Right lobe of liver (tissue), 4 donors: Measurements from ENCODE around the gene ARHGAP8.

Experiments
- POLR2A ChIP-seq: fragments of 450-650 bp; IDR thresholded peaks from one replicate; pipeline ENCODE4 v1.6.1; 2017; ENCODE audit warnings: antibody characterized with exemption, mild to moderate bottlenecking
- TF ChIP-seq, protein P1 (sequence below), 4 donors: fragments of 200-600 bp in 3 of 4; fragments of 450-650 bp in 1 of 4; IDR thresholded peaks; one replicate each; pipeline versions ENCODE4 v1.5.1 to v1.8.0; 2016 to 2022; ENCODE audit warnings: antibody characterized with exemption in 4 of 4, mild to moderate bottlenecking in 2 of 4
- donor health status: DM: no; HTN: no; CAD: no.
- donor health status: DM: no; HTN: no; CAD: no.
- donor health status: DM: no; HTN: yes; CAD: no.

DNA sequence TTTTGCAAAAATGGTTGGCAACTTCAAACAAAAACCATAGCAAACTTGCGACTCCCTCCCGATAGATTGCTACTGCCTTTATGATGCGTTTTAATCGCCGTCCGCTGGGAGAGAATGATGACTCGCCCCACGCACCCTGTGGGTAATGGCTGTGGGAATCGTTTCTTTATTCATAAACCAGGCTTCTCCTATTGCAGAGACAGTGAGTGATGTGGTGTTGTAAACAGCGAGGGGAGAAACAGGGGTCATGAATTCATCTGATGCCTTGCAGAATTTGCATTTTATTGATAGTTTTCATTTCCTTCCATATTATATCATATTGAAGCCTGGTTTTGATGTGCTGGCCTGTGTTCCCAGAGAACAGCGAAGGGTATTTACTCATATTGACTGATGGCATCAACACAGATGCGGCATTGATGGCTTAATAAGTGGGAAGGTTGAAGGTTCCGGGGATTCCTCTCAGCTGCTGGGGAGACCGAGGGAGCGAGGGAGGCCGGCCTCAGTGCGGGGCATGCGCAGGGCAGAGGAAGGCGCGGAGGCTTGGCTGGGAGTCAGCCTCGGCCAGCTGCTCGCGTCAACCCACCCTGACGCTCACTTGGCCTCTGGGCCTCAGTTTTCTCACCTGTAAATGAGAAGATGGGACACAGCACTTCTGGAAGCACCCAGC is 41.3 kb downstream of the ARHGAP8 start:
- TF ChIP-seq, protein P1, sequence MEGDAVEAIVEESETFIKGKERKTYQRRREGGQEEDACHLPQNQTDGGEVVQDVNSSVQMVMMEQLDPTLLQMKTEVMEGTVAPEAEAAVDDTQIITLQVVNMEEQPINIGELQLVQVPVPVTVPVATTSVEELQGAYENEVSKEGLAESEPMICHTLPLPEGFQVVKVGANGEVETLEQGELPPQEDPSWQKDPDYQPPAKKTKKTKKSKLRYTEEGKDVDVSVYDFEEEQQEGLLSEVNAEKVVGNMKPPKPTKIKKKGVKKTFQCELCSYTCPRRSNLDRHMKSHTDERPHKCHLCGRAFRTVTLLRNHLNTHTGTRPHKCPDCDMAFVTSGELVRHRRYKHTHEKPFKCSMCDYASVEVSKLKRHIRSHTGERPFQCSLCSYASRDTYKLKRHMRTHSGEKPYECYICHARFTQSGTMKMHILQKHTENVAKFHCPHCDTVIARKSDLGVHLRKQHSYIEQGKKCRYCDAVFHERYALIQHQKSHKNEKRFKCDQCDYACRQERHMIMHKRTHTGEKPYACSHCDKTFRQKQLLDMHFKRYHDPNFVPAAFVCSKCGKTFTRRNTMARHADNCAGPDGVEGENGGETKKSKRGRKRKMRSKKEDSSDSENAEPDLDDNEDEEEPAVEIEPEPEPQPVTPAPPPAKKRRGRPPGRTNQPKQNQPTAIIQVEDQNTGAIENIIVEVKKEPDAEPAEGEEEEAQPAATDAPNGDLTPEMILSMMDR (IDR thresholded peaks at IDR 0.05) = no peak
- no peak for TF ChIP-seq POLR2A
